Measurements from ENCODE around the gene KLF2.

The KLF2 gene

DNA sequence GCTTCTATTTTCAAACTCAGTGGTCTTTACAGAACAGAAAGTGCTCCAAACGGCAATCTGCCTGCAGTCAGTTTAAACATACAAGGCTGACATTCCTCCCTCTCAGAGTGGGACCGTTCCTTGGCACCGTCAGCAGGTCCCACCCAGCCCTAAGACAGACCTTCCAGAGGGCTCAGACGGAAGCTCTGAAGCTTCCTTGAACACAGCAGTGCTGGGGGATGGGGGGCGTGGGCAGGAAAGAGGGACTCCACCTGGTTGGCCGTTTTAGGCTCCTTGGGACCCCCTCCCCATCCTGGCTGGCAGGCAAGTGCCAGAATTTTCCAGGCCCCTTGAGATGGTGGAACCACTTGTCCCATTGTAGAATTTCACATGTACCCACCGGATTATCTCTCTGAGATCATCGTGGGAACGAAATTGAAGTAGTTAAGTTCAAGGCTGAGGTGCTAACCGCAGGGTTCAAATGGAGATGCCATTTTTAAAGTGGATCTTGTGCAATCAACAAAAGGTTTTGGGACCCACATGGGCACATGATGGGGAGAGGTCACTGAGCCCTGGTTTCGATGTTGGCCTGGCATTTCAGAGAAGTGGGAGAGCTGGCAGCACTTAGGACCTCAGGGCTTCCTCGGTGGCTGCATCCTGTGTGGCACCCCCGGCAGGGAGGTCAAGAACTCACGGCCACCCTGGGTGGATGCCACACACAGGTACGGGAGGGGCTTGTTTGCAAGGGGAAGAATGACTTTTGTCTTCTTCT is 46.2 kb downstream of the KLF2 start:
- Mint-ChIP-seq H3K4me3 (no peak overlapping the region), H3K9me3 (ENCODE audit: low read depth) (no peaks in the 10 kb centered on the region), H3K27me3 (no peaks in the 10 kb centered on the region), H3K27ac (peak overlapping the region; percentile 80), H3K4me1 (ENCODE audit: low read depth) (peaks cover 45% of the 10 kb centered on the region), H3K36me3 (peaks cover 16% of the 10 kb centered on the region)

DNA sequence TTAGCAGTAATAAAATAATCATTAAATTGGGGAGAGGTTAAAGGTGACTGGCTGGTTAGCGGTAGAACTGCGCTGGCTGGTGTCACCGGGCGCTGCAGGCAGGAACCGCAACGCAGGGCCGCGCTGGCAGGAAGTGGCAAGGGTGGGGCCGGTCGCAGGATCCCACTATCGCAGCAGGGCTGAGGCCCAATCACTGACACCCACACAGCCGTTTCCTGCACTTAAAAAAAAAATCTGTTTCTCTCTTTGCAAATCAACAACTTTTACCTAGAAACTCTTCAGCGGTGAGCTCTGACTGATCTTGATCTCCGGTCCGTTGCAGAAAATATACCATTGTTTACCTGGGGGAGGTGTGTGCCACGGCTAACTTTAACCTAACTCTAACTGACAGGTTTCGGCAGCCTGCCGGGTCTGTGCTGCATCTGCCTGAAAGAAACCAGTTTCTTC is 46.9 kb downstream of the KLF2 start:
- Mint-ChIP-seq H3K9me3 (ENCODE audit: low read depth) (no peaks in the 10 kb centered on the region), H3K27me3 (no peaks in the 10 kb centered on the region), H3K4me3 (no peak overlapping the region), H3K4me1 (ENCODE audit: low read depth) (peaks cover 45% of the 10 kb centered on the region), H3K36me3 (peaks cover 19% of the 10 kb centered on the region), H3K27ac (peak overlapping the region; percentile 80)

DNA sequence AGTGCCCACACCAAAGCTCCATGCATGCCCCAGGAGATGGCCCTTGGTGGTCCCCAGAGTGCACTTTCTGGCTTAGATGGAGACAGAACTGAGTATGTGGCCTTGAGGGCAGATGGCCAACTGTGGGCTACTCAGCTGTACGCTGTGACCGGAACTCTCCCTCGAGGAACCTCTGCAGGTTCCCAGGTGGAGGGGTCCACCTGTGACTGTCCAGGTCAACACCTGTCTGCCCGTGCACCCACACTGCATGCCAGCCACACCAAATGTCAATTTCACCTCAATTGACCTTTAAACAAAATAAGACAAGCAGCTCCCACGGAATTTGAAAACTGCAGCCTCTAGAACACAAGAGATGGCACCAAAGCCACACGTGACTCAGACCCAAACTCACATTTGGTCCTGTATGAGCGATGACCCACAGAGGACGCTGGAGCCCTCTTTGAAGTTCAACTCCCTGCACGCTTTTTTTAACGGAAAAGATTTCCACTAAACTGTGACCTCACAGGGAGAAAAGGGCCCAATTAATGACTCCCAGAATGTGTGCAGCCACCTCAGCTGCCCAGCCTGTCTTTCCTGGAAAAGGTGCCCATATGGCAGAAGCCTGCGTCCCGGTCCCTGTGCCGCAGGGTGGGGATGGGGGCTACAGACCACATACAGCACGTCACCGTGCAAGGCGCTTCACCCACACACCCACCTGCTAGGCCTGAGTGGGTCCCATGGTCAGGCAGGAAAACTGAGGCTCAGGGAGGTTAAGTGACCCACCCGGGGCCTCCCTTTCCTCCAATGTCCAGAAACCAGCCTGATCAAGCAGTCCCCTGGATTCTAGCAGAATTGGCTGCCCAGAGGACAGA is 47.7 kb downstream of the KLF2 start:
- peak overlapping the region; percentile 80 for H3K27ac Mint-ChIP-seq
- no peaks in the 10 kb centered on the region for H3K27me3 Mint-ChIP-seq
- no peaks in the 10 kb centered on the region for H3K9me3 Mint-ChIP-seq (ENCODE audit: low read depth)
- no peak overlapping the region for H3K4me3 Mint-ChIP-seq
- peaks cover 43% of the 10 kb centered on the region for H3K4me1 Mint-ChIP-seq (ENCODE audit: low read depth)
- H3K36me3 Mint-ChIP-seq = peaks cover 19% of the 10 kb centered on the region

DNA sequence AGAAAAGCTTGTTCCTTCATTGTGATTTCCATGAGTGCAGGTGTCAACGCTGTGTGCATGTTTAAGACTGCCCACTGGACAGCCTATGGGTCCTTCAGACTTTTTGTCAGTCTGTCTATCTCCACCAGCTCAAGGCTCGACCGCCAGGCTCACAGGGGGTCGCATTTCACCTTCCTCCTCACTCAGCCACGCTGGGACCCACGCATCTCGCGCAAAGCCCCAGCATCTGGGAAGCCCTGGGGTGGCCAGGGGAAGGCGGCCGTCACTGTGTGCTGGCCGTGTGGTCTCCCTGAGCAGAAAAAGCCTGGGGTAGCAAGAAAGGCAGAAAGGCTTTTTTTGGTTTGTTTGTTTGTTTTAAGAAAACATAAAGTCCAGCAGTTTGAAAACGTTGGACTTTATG is 48.5 kb downstream of the KLF2 start:
- H3K27ac Mint-ChIP-seq = no peak overlapping the region
- H3K4me1 Mint-ChIP-seq (ENCODE audit: low read depth) = peaks cover 51% of the 10 kb centered on the region
- no peak overlapping the region for H3K4me3 Mint-ChIP-seq
- no peaks in the 10 kb centered on the region for H3K27me3 Mint-ChIP-seq
- H3K36me3 Mint-ChIP-seq = peaks cover 19% of the 10 kb centered on the region
- H3K9me3 Mint-ChIP-seq (ENCODE audit: low read depth) = no peaks in the 10 kb centered on the region

DNA sequence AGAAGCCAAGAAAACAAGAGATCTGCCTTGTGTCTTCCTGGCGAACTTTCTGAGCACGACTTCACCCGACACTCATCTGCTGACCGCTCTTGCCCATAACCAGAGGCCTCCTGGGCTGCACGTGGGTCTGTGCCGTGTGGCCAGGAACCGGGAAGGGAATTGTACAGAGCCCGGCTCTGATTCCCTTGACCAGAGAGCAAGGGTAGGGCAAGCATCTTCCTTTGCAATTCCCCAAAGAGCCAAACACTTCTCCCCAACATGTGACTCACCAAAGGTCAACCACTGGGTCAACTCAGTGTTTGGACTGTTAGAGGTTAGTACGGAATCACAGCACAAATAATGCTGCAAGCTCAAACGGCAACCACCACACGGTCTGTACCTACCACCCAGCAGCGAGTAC is 48.9 kb downstream of the KLF2 start:
- Mint-ChIP-seq H3K36me3 (peaks cover 19% of the 10 kb centered on the region), H3K9me3 (ENCODE audit: low read depth) (no peaks in the 10 kb centered on the region), H3K4me1 (ENCODE audit: low read depth) (peaks cover 54% of the 10 kb centered on the region), H3K27me3 (no peaks in the 10 kb centered on the region), H3K4me3 (peak overlapping the region; percentile 43), H3K27ac (peak overlapping the region; percentile 66)

DNA sequence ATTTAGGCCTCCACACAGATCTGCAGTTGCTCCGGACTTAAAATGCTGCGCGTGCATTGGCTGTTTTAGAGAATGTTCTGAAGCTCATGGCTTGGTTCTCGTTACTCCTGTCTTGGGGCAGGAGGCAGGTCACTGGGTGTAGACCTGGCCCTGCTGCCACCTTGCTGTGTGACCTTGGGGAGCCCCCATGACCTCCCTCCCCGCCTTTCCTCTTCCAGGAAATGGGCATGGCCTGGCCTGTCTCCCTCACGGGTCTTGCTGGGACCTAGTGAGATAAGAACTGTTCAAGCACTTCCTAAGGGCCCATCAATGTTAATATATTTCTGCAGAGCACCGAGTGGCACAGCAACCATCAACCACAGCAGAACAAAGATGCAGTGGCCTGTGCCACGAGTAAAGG is 49.4 kb downstream of the KLF2 start:
- Mint-ChIP-seq H3K27ac (peak overlapping the region; percentile 22), H3K36me3 (peaks cover 21% of the 10 kb centered on the region), H3K27me3 (no peaks in the 10 kb centered on the region), H3K4me1 (ENCODE audit: low read depth) (peaks cover 57% of the 10 kb centered on the region), H3K9me3 (ENCODE audit: low read depth) (no peaks in the 10 kb centered on the region), H3K4me3 (peak overlapping the region; percentile 43)

DNA sequence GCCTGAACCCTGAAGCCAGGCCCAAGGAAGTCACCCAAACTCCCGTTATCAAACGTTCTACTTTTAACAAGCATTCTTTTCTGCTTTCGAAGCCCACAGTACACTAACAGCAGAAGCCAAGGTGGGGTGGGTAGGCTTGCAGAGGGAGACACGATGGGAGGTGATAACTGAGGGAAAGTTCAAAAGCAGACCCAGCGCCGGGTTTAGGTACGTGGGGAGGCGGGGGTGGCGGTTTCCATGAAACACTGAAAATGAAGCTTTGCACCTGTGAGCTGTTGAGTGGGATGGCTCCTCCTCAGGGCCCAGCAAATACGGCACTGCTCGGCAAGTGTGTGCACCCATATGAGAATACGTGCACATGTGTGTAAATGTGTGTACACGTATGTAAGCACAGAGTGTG is 49.8 kb downstream of the KLF2 start:
- Mint-ChIP-seq H3K27me3 (no peaks in the 10 kb centered on the region), H3K9me3 (ENCODE audit: low read depth) (no peaks in the 10 kb centered on the region), H3K4me1 (ENCODE audit: low read depth) (peaks cover 60% of the 10 kb centered on the region), H3K4me3 (peak overlapping the region; percentile 43), H3K27ac (no peak overlapping the region), H3K36me3 (peaks cover 21% of the 10 kb centered on the region)

DNA sequence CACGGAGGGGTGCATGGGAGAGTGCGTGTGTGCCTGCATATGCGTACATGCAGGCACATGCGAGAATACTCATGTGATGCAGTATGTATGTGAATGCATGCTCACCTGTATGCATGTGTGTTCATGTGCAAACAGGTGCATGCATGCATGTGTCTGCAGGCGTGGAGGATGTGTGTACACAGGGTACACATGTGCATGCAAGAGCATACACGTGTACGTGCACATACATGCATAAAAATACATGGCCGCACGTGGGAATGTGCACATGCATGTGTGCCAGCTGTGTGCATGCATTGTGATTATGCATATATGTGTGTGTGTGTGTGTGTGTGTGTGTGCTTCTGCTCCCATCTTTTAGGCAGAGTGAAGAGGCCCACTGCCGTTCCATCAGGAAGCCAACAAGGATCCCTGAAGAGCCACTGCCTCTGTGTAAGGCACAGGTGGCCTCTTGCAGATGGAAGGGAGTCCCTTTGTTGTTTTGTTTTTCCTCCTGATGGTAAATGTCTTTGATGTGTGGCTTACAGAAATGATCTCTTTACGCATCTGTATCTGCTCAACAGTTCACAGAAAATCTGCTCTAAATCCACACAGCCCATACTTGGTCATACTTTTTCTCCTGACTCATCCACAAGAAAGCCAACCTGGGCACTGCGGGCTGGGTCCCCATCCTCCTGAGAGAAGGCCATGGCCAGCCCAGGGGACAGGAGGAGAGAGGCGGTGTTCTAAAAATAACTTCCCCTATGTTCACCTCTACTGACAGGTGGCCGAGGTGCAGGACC is 50.7 kb downstream of the KLF2 start:
- H3K36me3 Mint-ChIP-seq = peaks cover 21% of the 10 kb centered on the region
- no peaks in the 10 kb centered on the region for H3K27me3 Mint-ChIP-seq
- H3K9me3 Mint-ChIP-seq (ENCODE audit: low read depth) = no peaks in the 10 kb centered on the region
- peak overlapping the region; percentile 54 for H3K27ac Mint-ChIP-seq
- H3K4me3 Mint-ChIP-seq = peak overlapping the region; percentile 43
- H3K4me1 Mint-ChIP-seq (ENCODE audit: low read depth) = peaks cover 62% of the 10 kb centered on the region

DNA sequence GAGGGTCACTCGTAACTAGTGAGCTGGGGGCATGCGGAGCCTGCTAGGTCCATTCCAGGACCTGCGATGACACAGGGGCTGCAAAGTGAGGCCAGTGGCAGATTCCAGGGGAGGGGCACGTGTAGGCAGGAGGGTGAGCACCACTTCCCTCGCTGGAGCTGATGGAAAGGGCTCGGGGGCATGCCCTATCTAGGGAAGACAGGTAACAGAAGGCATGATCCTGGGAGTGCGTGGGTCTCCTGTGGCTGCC is 51.2 kb downstream of the KLF2 start:
- Mint-ChIP-seq H3K4me1 (ENCODE audit: low read depth) (peaks cover 62% of the 10 kb centered on the region), H3K4me3 (peak overlapping the region; percentile 43), H3K27me3 (no peaks in the 10 kb centered on the region), H3K36me3 (peaks cover 21% of the 10 kb centered on the region), H3K27ac (no peak overlapping the region), H3K9me3 (ENCODE audit: low read depth) (no peaks in the 10 kb centered on the region)

DNA sequence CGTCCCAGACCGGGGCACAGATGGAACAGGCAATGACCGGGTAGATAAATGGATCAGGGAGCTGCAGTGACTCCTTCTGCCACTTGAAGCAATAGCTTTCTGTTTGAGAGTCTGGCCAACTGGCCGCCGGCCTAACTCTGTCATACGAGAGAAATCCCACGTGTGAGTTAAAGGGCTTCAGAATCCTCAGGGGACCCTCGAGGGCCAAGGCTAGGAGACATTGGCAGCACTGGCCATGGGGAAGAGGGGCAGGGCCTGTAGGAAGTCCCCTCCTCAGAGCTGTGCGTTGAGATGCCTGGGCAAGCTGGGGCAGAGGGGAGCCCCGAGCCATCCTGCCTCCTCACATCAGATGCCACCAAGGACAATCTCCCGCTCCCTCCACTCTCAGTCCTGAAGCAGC is 51.6 kb downstream of the KLF2 start:
- Mint-ChIP-seq H3K9me3 (ENCODE audit: low read depth) (no peaks in the 10 kb centered on the region), H3K27me3 (no peaks in the 10 kb centered on the region), H3K36me3 (peaks cover 21% of the 10 kb centered on the region), H3K4me1 (ENCODE audit: low read depth) (peaks cover 66% of the 10 kb centered on the region), H3K27ac (no peak overlapping the region), H3K4me3 (no peak overlapping the region)

DNA sequence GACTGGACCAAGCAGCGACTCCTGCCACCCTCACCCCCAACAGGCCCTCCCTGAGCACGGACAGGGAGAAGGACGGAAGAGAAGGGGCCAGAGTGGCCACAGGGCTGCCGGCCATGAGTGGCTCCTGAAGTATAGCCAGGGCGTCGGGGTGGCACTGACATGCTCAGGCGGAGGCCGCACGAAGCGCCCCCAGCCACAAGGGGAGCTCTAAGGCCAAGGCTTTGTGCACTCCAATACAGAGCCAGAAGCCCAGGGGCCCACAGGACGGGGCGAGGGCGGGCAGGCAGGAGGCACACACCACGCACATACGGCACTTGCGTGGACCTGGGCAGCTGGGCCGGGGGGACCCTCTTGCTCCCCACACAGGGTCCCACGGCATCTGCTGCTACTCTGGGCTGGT is 52.0 kb downstream of the KLF2 start:
- H3K27ac Mint-ChIP-seq = no peak overlapping the region
- H3K36me3 Mint-ChIP-seq = peaks cover 21% of the 10 kb centered on the region
- no peaks in the 10 kb centered on the region for H3K27me3 Mint-ChIP-seq
- H3K4me1 Mint-ChIP-seq (ENCODE audit: low read depth) = peaks cover 70% of the 10 kb centered on the region
- H3K4me3 Mint-ChIP-seq = no peak overlapping the region
- H3K9me3 Mint-ChIP-seq (ENCODE audit: low read depth) = no peaks in the 10 kb centered on the region

DNA sequence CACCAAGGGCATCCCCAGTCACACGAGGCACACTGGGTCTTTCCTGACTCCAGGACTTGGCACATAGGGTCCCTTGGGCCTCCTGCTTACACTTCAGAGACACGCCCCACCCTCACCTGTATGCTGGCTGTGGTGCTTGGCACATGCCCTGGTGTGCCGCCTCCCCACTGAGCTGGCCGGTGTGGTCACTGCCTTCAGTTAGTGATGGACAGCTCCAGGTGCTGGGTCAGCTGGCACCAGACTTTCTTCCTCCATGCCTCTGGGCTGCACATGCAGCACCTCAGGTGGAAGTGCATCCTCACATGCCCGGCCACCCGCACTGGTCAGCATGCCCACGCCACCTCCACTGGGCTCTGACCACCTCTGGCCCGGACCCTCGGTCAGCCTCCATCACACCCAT is 52.9 kb downstream of the KLF2 start:
- no peaks in the 10 kb centered on the region for H3K27me3 Mint-ChIP-seq
- H3K4me3 Mint-ChIP-seq = no peak overlapping the region
- H3K4me1 Mint-ChIP-seq (ENCODE audit: low read depth) = peaks cover 76% of the 10 kb centered on the region
- H3K36me3 Mint-ChIP-seq = peaks cover 21% of the 10 kb centered on the region
- no peaks in the 10 kb centered on the region for H3K9me3 Mint-ChIP-seq (ENCODE audit: low read depth)
- no peak overlapping the region for H3K27ac Mint-ChIP-seq
